Astrocyte (in vitro differentiated cells and primary cell): ENCODE data around the gene NUDT21. TPM values are rescaled to one million over a fixed set of nuclear protein-coding genes. Genes with fewer than 3 reads are reported as not detected.
A peak's percentile ranks its signal among the peaks of the same experiment; 100 is the strongest.
"Not testable (repeated sequence)": the region's sequence is repeated elsewhere in the genome, so short reads cannot be mapped to it uniquely, and the experiment has no call there.

ENCODE experiments used
- DNase-seq: peaks from one replicate; pipeline ENCODE4 v3.0.0-alpha.2; 2010; ENCODE audit warnings: low read depth
- FAIRE-seq: peaks from 2 replicates; lab custom pipeline; 2011; peaks lifted over from hg19 to GRCh38; lab: Jason Lieb, UNC
- H2AFZ ChIP-seq: 2 replicates; pipeline ENCODE4 v1.6.0; 2012; ENCODE audit warnings: low read depth, low read length, inconsistent platforms
- H3K27ac ChIP-seq: 2 replicates; pipeline ENCODE4 v1.5.1; 2011; ENCODE audit warnings: low read depth, low read length, inconsistent platforms
- H3K27me3 ChIP-seq: 2 replicates; pipeline ENCODE4 v1.6.0; 2011; ENCODE audit warnings: low read length, inconsistent platforms; ENCODE audit not compliant: insufficient read depth
- H3K36me3 ChIP-seq: 2 replicates; pipeline ENCODE4 v1.5.1; 2011; ENCODE audit warnings: low read length, inconsistent platforms; ENCODE audit not compliant: insufficient read depth
- H3K4me1 ChIP-seq: 2 replicates; pipeline ENCODE4 v1.5.1; 2011; ENCODE audit warnings: low read length, inconsistent platforms; ENCODE audit not compliant: insufficient read depth
- H3K4me2 ChIP-seq: 2 replicates; pipeline ENCODE4 v1.6.0; 2012; ENCODE audit warnings: low read length, inconsistent platforms
- H3K4me3 ChIP-seq: 2 replicates; pipeline ENCODE4 v1.5.1; 2011; ENCODE audit warnings: low read depth, mild to moderate bottlenecking, low read length, inconsistent platforms; ENCODE audit not compliant: insufficient read depth
- H3K79me2 ChIP-seq: 2 replicates; pipeline ENCODE4 v1.6.0; 2012; ENCODE audit warnings: mild to moderate bottlenecking, low read length, inconsistent platforms; ENCODE audit not compliant: insufficient read depth
- H3K9ac ChIP-seq: 2 replicates; pipeline ENCODE4 v1.6.0; 2012; ENCODE audit warnings: mild to moderate bottlenecking, low read length, inconsistent platforms
- H3K9me3 ChIP-seq: 2 replicates; pipeline ENCODE4 v1.5.1; 2012; ENCODE audit warnings: low read depth, mild to moderate bottlenecking, low read length, inconsistent platforms; ENCODE audit not compliant: insufficient read depth
- H4K20me1 ChIP-seq: 2 replicates; pipeline ENCODE4 v1.6.0; 2012; ENCODE audit warnings: low read length, inconsistent platforms; ENCODE audit not compliant: insufficient read depth
- H3K27ac Mint-ChIP-seq: one replicate; pipeline ENCODE4 v1.8.0; 2021; ENCODE audit warnings: mild to moderate bottlenecking, mixed read lengths; ENCODE audit not compliant: unreplicated experiment
- H3K27me3 Mint-ChIP-seq: one replicate; pipeline ENCODE4 v1.8.0; 2021; ENCODE audit warnings: low read depth, mixed read lengths; ENCODE audit not compliant: unreplicated experiment
- H3K36me3 Mint-ChIP-seq: one replicate; pipeline ENCODE4 v1.8.0; 2021; ENCODE audit warnings: low read depth, mixed read lengths; ENCODE audit not compliant: unreplicated experiment
- H3K4me1 Mint-ChIP-seq: one replicate; pipeline ENCODE4 v1.8.0; 2021; ENCODE audit warnings: low read depth, mixed read lengths; ENCODE audit not compliant: unreplicated experiment
- H3K4me3 Mint-ChIP-seq: one replicate; pipeline ENCODE4 v1.8.0; 2021; ENCODE audit warnings: mild to moderate bottlenecking, moderate library complexity, mixed read lengths; ENCODE audit not compliant: unreplicated experiment
- H3K9me3 Mint-ChIP-seq: one replicate; pipeline ENCODE4 v1.8.0; 2021; ENCODE audit warnings: mild to moderate bottlenecking, mixed read lengths; ENCODE audit not compliant: unreplicated experiment
- CTCF ChIP-seq: IDR thresholded peaks from 2 replicates; pipeline ENCODE4 v1.5.1; 2011; ENCODE audit warnings: low read depth, mild to moderate bottlenecking, inconsistent platforms, low read length, moderate library complexity; ENCODE audit not compliant: insufficient read depth
- EZH2 ChIP-seq: IDR thresholded peaks from 2 replicates; pipeline ENCODE4 v1.6.1; 2012; ENCODE audit warnings: mild to moderate bottlenecking, low read length, inconsistent platforms; ENCODE audit not compliant: insufficient read depth
- total RNA-seq: library from RNA; stranded (reverse); gene quantifications from 2 replicates; pipeline ENCODE4 v1.2.1, GENCODE V29; 2021

The NUDT21 gene
- total RNA-seq, 1 donor from 2014 or later = 86.0 TPM

- no peak for TF ChIP-seq CTCF
- no peak for TF ChIP-seq EZH2
- Mint-ChIP-seq H3K4me3 (no peak overlapping the region), H3K9me3 (peaks cover 3% of the 10 kb centered on the region)
These were observed 51.6 kb downstream of the NUDT21 start for GRCh38 chr16:56399486-56399885.

GRCh38 chr16:56399047-56399446 lies 52.1 kb downstream of the NUDT21 start:
- H3K4me3 ChIP-seq = no peak overlapping the region
- H3K9ac ChIP-seq = no peak overlapping the region
- Mint-ChIP-seq H3K4me3 (no peak overlapping the region), H3K9me3 (peaks cover 3% of the 10 kb centered on the region), H3K4me1 (no peaks in the 10 kb centered on the region), H3K27me3 (no peaks in the 10 kb centered on the region), H3K36me3 (peaks cover 27% of the 10 kb centered on the region), H3K27ac (no peak overlapping the region)
- no peaks in the 10 kb centered on the region for H3K4me1 ChIP-seq
- no peak for TF ChIP-seq EZH2
- no peak for TF ChIP-seq CTCF
- FAIRE-seq (no peak), DNase-seq (no peak)
- no peaks in the 10 kb centered on the region for H3K27me3 ChIP-seq
- no peak overlapping the region for H3K4me2 ChIP-seq
- no peaks in the 10 kb centered on the region for H4K20me1 ChIP-seq
- H3K36me3 ChIP-seq = peaks cover 24% of the 10 kb centered on the region
- no peak overlapping the region for H3K27ac ChIP-seq
- no peaks in the 10 kb centered on the region for H3K9me3 ChIP-seq
- H3K79me2 ChIP-seq = peaks cover 3% of the 10 kb centered on the region
- H2AFZ ChIP-seq = no peak overlapping the region

More at GRCh38 chr16:56399486-56399885, 51.6 kb downstream of the NUDT21 start:
- Histone ChIP-seq H3K9ac (no peak overlapping the region), H3K4me2 (no peak overlapping the region), H3K9me3 (no peaks in the 10 kb centered on the region), H3K36me3 (peaks cover 28% of the 10 kb centered on the region), H3K27ac (no peak overlapping the region), H4K20me1 (no peaks in the 10 kb centered on the region), H3K79me2 (peaks cover 3% of the 10 kb centered on the region), H2AFZ (no peak overlapping the region), H3K4me1 (no peaks in the 10 kb centered on the region), H3K27me3 (no peaks in the 10 kb centered on the region), H3K4me3 (no peak overlapping the region)
- FAIRE-seq = peak; percentile 37
- Mint-ChIP-seq H3K36me3 (peaks cover 26% of the 10 kb centered on the region), H3K4me1 (no peaks in the 10 kb centered on the region), H3K27me3 (no peaks in the 10 kb centered on the region), H3K27ac (no peak overlapping the region)
- no peak for DNase-seq

GRCh38 chr16:56396724-56397123 lies 54.4 kb downstream of the NUDT21 start:
- H3K4me1 Mint-ChIP-seq, H3K9me3 ChIP-seq, H3K27ac ChIP-seq, H3K4me1 ChIP-seq, H3K4me2 ChIP-seq, H3K4me3 Mint-ChIP-seq, H3K9me3 Mint-ChIP-seq, H3K9ac ChIP-seq, H3K27me3 ChIP-seq, H3K27me3 Mint-ChIP-seq, H3K27ac Mint-ChIP-seq, H3K79me2 ChIP-seq, H3K4me3 ChIP-seq, FAIRE-seq, H2AFZ ChIP-seq, DNase-seq, H4K20me1 ChIP-seq: not testable (repeated sequence)
- H3K36me3 ChIP-seq = peaks cover 11% of the 10 kb centered on the region
- peaks cover 34% of the 10 kb centered on the region for H3K36me3 Mint-ChIP-seq
